Duodenal mucosa (tissue), 2 donors: ENCODE data around the gene SEMA4A.
A peak's percentile ranks its signal among the peaks of the same experiment; 100 is the strongest.

ENCODE experiments used
- H3K27ac ChIP-seq: one replicate; pipeline ENCODE4 v1.7.0; 2013; ENCODE audit warnings: low read depth, low read length
- H3K27me3 ChIP-seq, 2 donors: one replicate each; pipeline ENCODE4 v1.7.0; 2013; ENCODE audit warnings: low read length in 2 of 2, control low read depth in 1 of 2; ENCODE audit not compliant: insufficient read depth in 2 of 2, control insufficient read depth in 1 of 2
- H3K36me3 ChIP-seq, 2 donors: one replicate each; pipeline ENCODE4 v1.7.0; 2013; ENCODE audit warnings: low read length in 2 of 2, control low read depth in 1 of 2; ENCODE audit not compliant: insufficient read depth in 2 of 2, control insufficient read depth in 1 of 2
- H3K4me1 ChIP-seq, 2 donors: one replicate each; pipeline ENCODE4 v1.7.0; 2013; ENCODE audit warnings: low read length in 2 of 2, control low read depth in 1 of 2; ENCODE audit not compliant: insufficient read depth in 2 of 2, control insufficient read depth in 1 of 2
- H3K4me3 ChIP-seq, 2 donors: one replicate each; pipeline ENCODE4 v1.7.0; 2013; ENCODE audit warnings: low read length in 2 of 2, low read depth in 1 of 2
- H3K9ac ChIP-seq, 2 donors: one replicate each; pipeline ENCODE4 v1.7.0; 2013; ENCODE audit warnings: low read length in 2 of 2, low read depth in 1 of 2
- H3K9me3 ChIP-seq, 2 donors: one replicate each; pipeline ENCODE4 v1.7.0; 2013; ENCODE audit warnings: low read length in 2 of 2, control low read depth in 1 of 2; ENCODE audit not compliant: control insufficient read depth in 1 of 2

SEMA4A gene

DNA sequence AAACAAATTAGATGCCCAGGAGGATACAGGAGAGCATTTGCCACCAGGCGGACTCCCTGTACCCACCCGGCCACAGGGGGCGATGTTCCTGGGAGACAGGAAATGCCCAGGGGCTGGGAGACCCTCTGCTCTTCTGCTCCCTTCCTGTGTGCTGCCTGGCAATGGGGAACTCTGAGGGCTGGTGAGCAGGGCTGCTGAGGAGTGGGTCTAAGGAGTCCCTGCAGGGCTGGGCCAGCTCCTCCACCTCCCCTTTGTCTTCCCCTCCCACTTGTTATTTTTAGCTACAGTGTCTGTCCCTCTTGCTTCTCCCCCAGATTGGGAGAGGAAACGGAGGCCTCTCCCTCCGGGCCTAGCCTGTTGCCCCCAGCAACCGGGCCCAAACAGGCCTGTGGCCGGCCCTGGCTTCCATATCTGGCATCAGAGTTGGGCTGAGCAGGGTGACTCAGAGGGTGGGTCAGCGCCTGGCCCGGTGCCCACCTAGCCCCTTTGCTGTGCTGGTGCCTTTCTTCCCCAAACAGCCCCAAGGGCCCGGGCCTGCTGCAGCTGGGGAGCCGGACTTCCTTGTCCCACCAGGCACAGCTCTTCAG is 27.2 kb upstream of the SEMA4A start:
- H3K27ac ChIP-seq: peak overlapping the region; percentile 88
- H3K9me3 ChIP-seq: no peaks in the 10 kb centered on the region
- H3K9ac ChIP-seq: peak overlapping the region; percentile 57 to 62
- peaks cover 0 to 4% of the 10 kb centered on the region in 2 donors for H3K36me3 ChIP-seq
- peaks cover 83 to 91% of the 10 kb centered on the region in 2 donors for H3K4me1 ChIP-seq
- no peaks in the 10 kb centered on the region for H3K27me3 ChIP-seq
- H3K4me3 ChIP-seq: peak overlapping the region in 1 of 2 donors; percentile 36

DNA sequence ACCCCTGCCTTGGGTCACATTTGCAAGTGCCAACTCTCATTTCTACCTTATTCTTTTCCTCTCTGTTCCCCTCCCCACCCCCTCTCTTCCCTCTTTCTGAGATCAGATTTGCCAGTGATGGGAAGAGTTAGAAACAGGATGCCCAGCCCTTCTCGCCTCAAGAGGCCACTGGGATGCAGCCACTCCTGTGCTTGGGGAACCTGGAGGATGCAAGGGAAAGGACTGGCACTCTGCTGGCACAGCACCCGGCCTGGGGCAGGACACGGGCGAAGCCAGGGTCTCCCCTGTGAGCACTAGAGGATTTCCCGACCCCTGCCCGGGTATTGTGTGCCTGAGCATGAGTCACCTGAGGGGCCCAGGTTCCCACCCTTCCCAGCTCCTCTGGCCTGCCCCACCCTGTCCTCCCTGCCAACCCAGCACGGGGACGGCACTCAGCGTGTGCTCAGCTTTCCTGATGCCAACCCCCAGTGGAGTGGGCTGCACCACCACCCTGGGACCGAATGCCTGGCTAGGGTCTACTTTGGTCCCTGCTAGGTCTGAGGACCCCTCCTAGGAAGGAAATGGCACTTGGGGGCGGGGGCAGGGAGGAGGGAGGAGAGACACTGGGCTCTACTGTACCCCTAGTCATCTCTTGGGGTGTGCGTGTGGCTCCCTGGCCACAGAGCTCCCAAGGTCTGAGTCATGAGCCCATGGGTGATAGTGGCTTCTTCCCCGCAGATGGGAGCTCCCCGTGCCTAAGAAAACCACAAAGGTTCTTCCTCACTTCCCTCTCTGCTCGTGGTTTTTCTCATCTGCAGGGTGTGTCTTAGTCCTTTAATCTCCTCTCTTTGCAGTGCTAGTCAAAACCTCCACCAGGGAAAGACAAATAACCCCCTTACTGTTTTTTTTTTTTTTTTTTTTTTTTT is 26.5 kb upstream of the SEMA4A start:
- Histone ChIP-seq H3K4me3 (peak overlapping the region in 1 of 2 donors; percentile 36), H3K4me1 (peaks cover 76 to 83% of the 10 kb centered on the region in 2 donors)

DNA sequence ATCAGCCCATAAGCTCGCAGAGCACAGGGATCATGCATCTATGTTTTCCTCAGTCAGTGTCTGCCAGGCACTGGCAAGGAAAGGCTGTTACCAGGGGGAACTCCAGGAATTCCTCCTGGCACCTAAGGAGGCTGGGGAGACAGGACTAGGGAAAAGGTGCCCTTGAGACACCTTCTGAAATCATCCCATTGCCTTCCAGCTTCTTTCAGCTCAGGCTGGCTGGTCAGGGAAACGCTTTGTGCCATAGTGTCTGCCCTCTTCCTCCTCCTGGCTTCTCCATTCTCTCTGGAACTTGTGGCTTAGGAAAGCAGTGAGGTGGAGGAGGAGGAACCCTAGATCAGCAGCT is 25.1 kb upstream of the SEMA4A start:
- Histone ChIP-seq H3K27ac (peak overlapping the region; percentile 80), H3K9ac (peak overlapping the region; percentile 65 to 67), H3K4me3 (no peak overlapping the region), H3K27me3 (no peaks in the 10 kb centered on the region), H3K36me3 (peaks cover 4 to 19% of the 10 kb centered on the region in 2 donors), H3K9me3 (no peaks in the 10 kb centered on the region), H3K4me1 (peaks cover 63 to 69% of the 10 kb centered on the region in 2 donors)

More for the DNA sequence above, 26.5 kb upstream of the SEMA4A start:
- no peaks in the 10 kb centered on the region for H3K9me3 ChIP-seq
- peaks cover 4 to 11% of the 10 kb centered on the region in 2 donors for H3K36me3 ChIP-seq
- no peaks in the 10 kb centered on the region for H3K27me3 ChIP-seq
- peak overlapping the region; percentile 57 to 62 for H3K9ac ChIP-seq
- peak overlapping the region; percentile 88 for H3K27ac ChIP-seq

DNA sequence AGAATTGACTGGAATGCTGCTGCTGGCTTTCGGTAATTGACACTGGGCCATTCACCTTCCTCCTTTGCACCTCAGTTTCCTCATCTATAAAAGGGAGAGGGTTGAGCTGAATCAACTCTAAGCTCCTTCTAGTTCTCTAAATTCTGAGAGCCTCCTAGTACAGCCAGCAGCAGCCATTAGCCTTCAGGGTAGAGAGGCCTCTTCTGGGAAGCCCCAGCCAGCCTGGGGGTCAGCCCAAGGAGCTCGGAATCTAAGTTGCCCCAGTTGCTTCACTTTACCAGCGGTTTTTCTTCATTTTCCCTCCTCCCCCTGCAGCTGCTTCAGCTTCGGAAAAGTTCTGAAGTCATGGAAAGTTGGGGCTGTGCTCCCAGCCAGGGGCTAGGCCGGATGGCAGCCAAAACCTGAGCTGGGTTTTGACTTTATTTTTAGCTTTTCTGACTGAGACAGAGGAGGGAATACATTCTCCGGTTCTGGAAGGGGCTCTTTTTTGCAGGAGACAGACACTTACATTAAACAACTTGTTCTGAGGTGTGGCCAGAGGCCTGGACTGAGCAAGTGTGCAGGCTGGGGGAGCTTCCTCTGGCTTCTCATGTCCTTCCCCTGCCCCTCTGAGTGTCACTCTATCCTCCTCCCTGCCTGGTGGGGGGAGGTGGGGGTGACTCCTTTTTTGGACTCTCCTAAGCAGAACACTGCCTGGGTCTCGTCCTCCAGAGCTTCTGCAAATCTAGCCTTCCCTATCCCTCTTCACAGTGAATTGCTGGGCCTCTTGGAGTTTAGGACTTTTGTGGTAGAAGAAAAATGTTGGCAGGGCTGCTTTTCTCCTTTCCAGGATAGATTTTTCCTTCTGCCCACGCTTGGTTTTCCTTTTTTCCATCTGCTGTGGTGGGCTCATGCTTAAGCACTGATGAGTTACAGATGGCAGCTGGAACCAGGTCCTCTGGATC is 24.5 kb upstream of the SEMA4A start:
- Histone ChIP-seq H3K4me3 (no peak overlapping the region), H3K9me3 (no peaks in the 10 kb centered on the region), H3K27me3 (no peaks in the 10 kb centered on the region), H3K9ac (peak overlapping the region; percentile 67), H3K27ac (peak overlapping the region; percentile 80), H3K4me1 (peaks cover 56 to 63% of the 10 kb centered on the region in 2 donors), H3K36me3 (peaks cover 4 to 26% of the 10 kb centered on the region in 2 donors)

DNA sequence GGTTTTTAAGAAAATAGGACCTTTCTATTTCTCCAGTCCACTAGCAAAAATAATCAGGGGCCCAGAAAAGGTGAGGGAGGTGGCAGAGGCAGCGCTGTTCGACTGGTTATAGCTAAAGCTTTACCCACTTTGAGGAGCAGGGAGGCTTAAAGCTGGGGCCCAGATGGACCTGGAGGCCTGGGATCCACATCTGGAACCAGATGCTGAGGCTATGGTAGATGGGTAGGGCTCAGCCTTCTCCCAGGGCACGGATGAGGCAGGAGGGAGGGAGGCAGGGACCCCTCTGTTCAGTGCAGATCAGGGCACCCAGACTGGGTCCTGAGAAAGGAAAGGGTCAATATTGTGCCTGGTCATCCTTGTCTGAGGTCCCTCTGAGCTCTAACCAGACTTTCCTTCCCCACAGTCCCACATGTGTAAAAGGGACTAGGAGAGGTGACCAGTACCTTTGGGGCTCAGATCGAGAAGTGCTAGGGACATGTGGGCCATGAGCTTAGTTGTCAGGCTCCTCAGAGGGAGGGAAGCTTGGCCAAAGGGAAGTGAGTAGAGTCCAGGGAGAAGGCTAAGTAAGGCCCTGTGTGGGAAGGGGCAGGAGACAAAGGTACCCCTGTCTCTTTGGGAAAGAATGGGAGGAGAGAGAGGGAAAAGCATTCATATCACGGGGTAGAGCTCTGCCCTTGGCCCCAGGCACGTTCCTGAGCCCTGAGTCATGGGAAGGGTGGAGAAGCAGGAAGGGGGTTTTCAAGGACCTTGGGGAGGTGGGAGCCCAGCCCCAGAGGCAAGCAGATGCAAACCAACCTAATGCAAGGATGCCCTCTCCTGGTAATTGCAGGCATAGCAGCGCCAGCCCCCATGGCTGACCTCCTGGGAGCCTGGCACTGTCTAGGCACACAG is 23.5 kb upstream of the SEMA4A start:
- no peaks in the 10 kb centered on the region for H3K9me3 ChIP-seq
- H3K27ac ChIP-seq: peak overlapping the region; percentile 80
- peaks cover 13 to 36% of the 10 kb centered on the region in 2 donors for H3K36me3 ChIP-seq
- peak overlapping the region; percentile 67 for H3K9ac ChIP-seq
- no peaks in the 10 kb centered on the region for H3K27me3 ChIP-seq
- peaks cover 47 to 53% of the 10 kb centered on the region in 2 donors for H3K4me1 ChIP-seq
- H3K4me3 ChIP-seq: peak overlapping the region; percentile 18 to 38

DNA sequence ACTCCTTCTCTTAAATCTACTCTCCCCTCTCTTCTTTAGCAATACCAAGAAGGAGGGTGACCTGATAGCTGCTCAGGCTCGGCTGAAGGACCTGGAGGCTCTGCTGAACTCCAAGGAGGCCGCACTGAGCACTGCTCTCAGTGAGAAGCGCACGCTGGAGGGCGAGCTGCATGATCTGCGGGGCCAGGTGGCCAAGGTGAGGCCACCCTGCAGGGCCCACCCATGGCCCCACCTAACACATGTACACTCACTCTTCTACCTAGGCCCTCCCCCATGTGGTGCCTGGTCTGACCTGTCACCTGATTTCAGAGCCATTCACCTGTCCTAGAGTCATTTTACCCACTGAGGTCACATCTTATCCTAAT is 22.8 kb upstream of the SEMA4A start:
- Histone ChIP-seq H3K4me3 (no peak overlapping the region), H3K27ac (no peak overlapping the region), H3K27me3 (no peaks in the 10 kb centered on the region), H3K9ac (peak overlapping the region in 1 of 2 donors; percentile 8), H3K4me1 (peaks cover 43 to 47% of the 10 kb centered on the region in 2 donors), H3K36me3 (peaks cover 18 to 42% of the 10 kb centered on the region in 2 donors), H3K9me3 (no peaks in the 10 kb centered on the region)

DNA sequence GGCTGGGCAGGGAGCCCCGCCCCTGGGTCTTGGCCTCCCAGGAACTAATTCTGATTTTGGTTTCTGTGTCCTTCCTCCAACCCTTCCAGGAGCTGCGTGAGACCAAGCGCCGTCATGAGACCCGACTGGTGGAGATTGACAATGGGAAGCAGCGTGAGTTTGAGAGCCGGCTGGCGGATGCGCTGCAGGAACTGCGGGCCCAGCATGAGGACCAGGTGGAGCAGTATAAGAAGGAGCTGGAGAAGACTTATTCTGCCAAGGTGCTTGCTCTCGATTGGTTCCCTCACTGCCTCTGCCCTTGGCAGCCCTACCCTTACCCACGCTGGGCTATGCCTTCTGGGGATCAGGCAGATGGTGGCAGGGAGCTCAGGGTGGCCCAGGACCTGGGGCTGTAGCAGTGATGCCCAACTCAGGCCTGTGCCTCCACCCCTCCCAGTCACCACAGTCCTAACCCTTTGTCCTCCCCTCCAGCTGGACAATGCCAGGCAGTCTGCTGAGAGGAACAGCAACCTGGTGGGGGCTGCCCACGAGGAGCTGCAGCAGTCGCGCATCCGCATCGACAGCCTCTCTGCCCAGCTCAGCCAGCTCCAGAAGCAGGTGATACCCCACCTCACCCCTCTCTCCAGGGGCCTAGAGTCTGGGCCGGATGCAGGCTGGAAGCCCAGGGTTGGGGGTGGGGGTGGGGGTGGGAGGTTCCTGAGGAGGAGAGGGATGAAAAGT is 18.5 kb upstream of the SEMA4A start:
- H3K9ac ChIP-seq: no peak overlapping the region
- H3K4me3 ChIP-seq: no peak overlapping the region

DNA sequence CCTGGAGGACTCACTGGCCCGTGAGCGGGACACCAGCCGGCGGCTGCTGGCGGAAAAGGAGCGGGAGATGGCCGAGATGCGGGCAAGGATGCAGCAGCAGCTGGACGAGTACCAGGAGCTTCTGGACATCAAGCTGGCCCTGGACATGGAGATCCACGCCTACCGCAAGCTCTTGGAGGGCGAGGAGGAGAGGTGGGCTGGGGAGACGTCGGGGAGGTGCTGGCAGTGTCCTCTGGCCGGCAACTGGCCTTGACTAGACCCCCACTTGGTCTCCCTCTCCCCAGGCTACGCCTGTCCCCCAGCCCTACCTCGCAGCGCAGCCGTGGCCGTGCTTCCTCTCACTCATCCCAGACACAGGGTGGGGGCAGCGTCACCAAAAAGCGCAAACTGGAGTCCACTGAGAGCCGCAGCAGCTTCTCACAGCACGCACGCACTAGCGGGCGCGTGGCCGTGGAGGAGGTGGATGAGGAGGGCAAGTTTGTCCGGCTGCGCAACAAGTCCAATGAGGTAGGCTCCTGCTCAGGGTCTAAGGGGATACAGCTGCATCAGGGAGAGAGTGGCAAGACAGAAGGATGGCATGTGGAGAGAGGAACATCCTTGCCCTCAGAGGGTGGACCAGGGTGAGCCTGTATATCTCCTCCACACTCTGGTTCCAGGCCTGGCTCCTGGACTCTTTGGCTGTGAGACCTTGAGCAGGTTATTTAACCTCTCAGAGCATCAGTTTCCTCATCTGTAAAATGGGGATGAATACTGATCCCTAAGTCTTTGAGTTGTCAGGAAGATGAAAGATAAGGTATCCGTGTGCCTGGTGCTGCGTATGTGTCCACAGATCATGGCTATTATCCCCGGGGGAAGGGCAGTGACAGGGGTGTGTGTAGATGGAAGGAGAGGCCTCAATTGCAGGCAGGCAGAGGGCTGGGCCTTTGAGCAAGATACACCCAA is 17.2 kb upstream of the SEMA4A start:
- H3K36me3 ChIP-seq: peaks cover 50 to 80% of the 10 kb centered on the region in 2 donors
- no peak overlapping the region for H3K27ac ChIP-seq
- no peak overlapping the region for H3K9ac ChIP-seq
- H3K9me3 ChIP-seq: no peaks in the 10 kb centered on the region
- no peaks in the 10 kb centered on the region for H3K4me1 ChIP-seq
- H3K27me3 ChIP-seq: no peaks in the 10 kb centered on the region
- no peak overlapping the region for H3K4me3 ChIP-seq

More for the DNA sequence above, 18.5 kb upstream of the SEMA4A start:
- peaks cover 50 to 80% of the 10 kb centered on the region in 2 donors for H3K36me3 ChIP-seq
- no peak overlapping the region for H3K27ac ChIP-seq
- no peaks in the 10 kb centered on the region for H3K9me3 ChIP-seq
- no peaks in the 10 kb centered on the region for H3K27me3 ChIP-seq
- H3K4me1 ChIP-seq: peaks cover 4 to 5% of the 10 kb centered on the region in 2 donors
